DOHH2 (cell line): ENCODE results near the gene ULBP2.

ENCODE experiments used
- H3F3A ChIP-seq: fragments of 200-600 bp; sonication (generic), shearing (Covaris generic); 2 replicates; pipeline ENCODE4 v1.6.0; 2016; ENCODE audit warnings: antibody characterized with exemption, mild to moderate bottlenecking; ENCODE audit not compliant: control insufficient read depth, insufficient read depth
- H3K27ac ChIP-seq: fragments of 200-600 bp; sonication (generic); 2 replicates; pipeline ENCODE4 v1.5.1; 2014; ENCODE audit warnings: low read depth, mild to moderate bottlenecking, low read length, moderate library complexity
- H3K27me3 ChIP-seq: fragments of 200-600 bp; sonication (generic); 2 replicates; pipeline ENCODE4 v1.6.1; 2014; ENCODE audit warnings: mild to moderate bottlenecking, low read length, mixed read lengths; ENCODE audit not compliant: control insufficient read depth
- H3K36me3 ChIP-seq: fragments of 200-600 bp; sonication (generic); 2 replicates; pipeline ENCODE4 v1.6.1; 2014; ENCODE audit warnings: mild to moderate bottlenecking, low read length, moderate library complexity, mixed read lengths; ENCODE audit not compliant: control insufficient read depth
- H3K4me1 ChIP-seq: fragments of 200-600 bp; sonication (generic); 2 replicates; pipeline ENCODE4 v1.6.1; 2014; ENCODE audit warnings: mild to moderate bottlenecking, low read length, mixed read lengths; ENCODE audit not compliant: control insufficient read depth
- H3K4me2 ChIP-seq: fragments of 200-600 bp; sonication (generic); 2 replicates; pipeline ENCODE4 v1.6.0; 2014; ENCODE audit warnings: mild to moderate bottlenecking, low read length, moderate library complexity
- H3K4me3 ChIP-seq: fragments of 200-600 bp; sonication (generic); 2 replicates; pipeline ENCODE4 v1.5.1; 2014; ENCODE audit warnings: mild to moderate bottlenecking, low read length, mixed read lengths
- H3K79me2 ChIP-seq: fragments of 200-600 bp; sonication (generic); 2 replicates; pipeline ENCODE4 v1.6.1; 2014; ENCODE audit warnings: mild to moderate bottlenecking, low read length, mixed read lengths; ENCODE audit not compliant: control insufficient read depth
- H3K9me2 ChIP-seq: fragments of 200-600 bp; sonication (generic); replicated peaks from 2 replicates; pipeline ENCODE4 v1.6.1; 2014; ENCODE audit warnings: mild to moderate bottlenecking, low read length, mixed read lengths; ENCODE audit not compliant: control insufficient read depth
- H3K9me3 ChIP-seq: fragments of 200-600 bp; sonication (generic); 2 replicates; pipeline ENCODE4 v1.6.1; 2014; ENCODE audit warnings: antibody characterized with exemption, low read length, mixed read lengths; ENCODE audit not compliant: control insufficient read depth, insufficient read depth
- H4K20me1 ChIP-seq: fragments of 200-600 bp; sonication (generic); 2 replicates; pipeline ENCODE4 v1.6.0; 2014; ENCODE audit warnings: low read depth, mild to moderate bottlenecking, antibody characterized with exemption, low read length, moderate library complexity; ENCODE audit not compliant: control insufficient read depth, insufficient read depth
- CTCF ChIP-seq: fragments of 200-600 bp; sonication (generic); IDR thresholded peaks from one replicate; pipeline ENCODE4 v1.5.1; 2014; ENCODE audit warnings: antibody characterized with exemption, mild to moderate bottlenecking, low read depth, low read length; ENCODE audit not compliant: poor library complexity, severe bottlenecking
- EZH2phosphoT487 ChIP-seq: fragments of 200-600 bp; sonication (generic); IDR thresholded peaks from 2 replicates; pipeline ENCODE4 v1.6.1; 2017; ENCODE audit warnings: borderline replicate concordance, mild to moderate bottlenecking, antibody characterized with exemption, low read length, moderate library complexity, mixed read lengths

The ULBP2 gene

GRCh38 chr6:149984773-149985172, 43.0 kb downstream of the ULBP2 start:
- Histone ChIP-seq H4K20me1 (no peaks in the 10 kb centered on the region), H3K36me3 (no peaks in the 10 kb centered on the region), H3K79me2 (no peaks in the 10 kb centered on the region), H3K4me1 (peaks cover under 1% of the 10 kb centered on the region; the same call in 1 of the 2 replicates), H3K4me3 (no peak overlapping the region), H3K9me3 (0 out of 2 replicates have a peak, but pooled peaks cover 3% of the 10 kb centered on the region), H3K9me2 (no peaks in the 10 kb centered on the region), H3F3A (no peaks in the 10 kb centered on the region), H3K27me3 (peaks cover 55% of the 10 kb centered on the region), H3K27ac (no peak overlapping the region), H3K4me2 (no peak overlapping the region)
- TF ChIP-seq CTCF = no peak
- no peak for TF ChIP-seq EZH2phosphoT487

GRCh38 chr6:149985481-149985937, 43.7 kb downstream of the ULBP2 start:
- no peaks in the 10 kb centered on the region for H4K20me1 ChIP-seq
- H3K9me2 ChIP-seq = no peaks in the 10 kb centered on the region
- H3K9me3 ChIP-seq = 0 out of 2 replicates have a peak, but pooled peaks cover 3% of the 10 kb centered on the region
- no peak overlapping the region for H3K27ac ChIP-seq
- TF ChIP-seq CTCF (no peak), EZH2phosphoT487 (no peak)
- no peak overlapping the region for H3K4me2 ChIP-seq
- peaks cover 62% of the 10 kb centered on the region for H3K27me3 ChIP-seq
- H3K36me3 ChIP-seq = no peaks in the 10 kb centered on the region
- H3F3A ChIP-seq = no peaks in the 10 kb centered on the region
- no peak overlapping the region for H3K4me3 ChIP-seq
- H3K4me1 ChIP-seq = peaks cover 7% of the 10 kb centered on the region
- H3K79me2 ChIP-seq = no peaks in the 10 kb centered on the region

- H3K9me2 ChIP-seq = no peaks in the 10 kb centered on the region
- 0 out of 2 replicates have a peak, but pooled peaks cover 3% of the 10 kb centered on the region for H3K9me3 ChIP-seq
- no peaks in the 10 kb centered on the region for H3K36me3 ChIP-seq
- TF ChIP-seq CTCF = no peak
- TF ChIP-seq EZH2phosphoT487 = no peak
- no peak overlapping the region for H3K4me2 ChIP-seq
- peaks cover 80% of the 10 kb centered on the region for H3K27me3 ChIP-seq
- no peaks in the 10 kb centered on the region for H3K79me2 ChIP-seq
- H3F3A ChIP-seq = no peaks in the 10 kb centered on the region
- H3K4me3 ChIP-seq = no peak overlapping the region
- no peak overlapping the region for H3K27ac ChIP-seq
- H3K4me1 ChIP-seq = peaks cover 21% of the 10 kb centered on the region
- no peaks in the 10 kb centered on the region for H4K20me1 ChIP-seq
These were observed 45.8 kb downstream of the ULBP2 start for GRCh38 chr6:149987602-149988107.
